ENCODE measurements around the gene FAXDC2. TPM values are rescaled to one million over a fixed set of nuclear protein-coding genes. Genes with fewer than 3 reads are reported as not detected.

The FAXDC2 gene
- polyA plus RNA-seq, 1 experiment, result 13.6 TPM

DNA sequence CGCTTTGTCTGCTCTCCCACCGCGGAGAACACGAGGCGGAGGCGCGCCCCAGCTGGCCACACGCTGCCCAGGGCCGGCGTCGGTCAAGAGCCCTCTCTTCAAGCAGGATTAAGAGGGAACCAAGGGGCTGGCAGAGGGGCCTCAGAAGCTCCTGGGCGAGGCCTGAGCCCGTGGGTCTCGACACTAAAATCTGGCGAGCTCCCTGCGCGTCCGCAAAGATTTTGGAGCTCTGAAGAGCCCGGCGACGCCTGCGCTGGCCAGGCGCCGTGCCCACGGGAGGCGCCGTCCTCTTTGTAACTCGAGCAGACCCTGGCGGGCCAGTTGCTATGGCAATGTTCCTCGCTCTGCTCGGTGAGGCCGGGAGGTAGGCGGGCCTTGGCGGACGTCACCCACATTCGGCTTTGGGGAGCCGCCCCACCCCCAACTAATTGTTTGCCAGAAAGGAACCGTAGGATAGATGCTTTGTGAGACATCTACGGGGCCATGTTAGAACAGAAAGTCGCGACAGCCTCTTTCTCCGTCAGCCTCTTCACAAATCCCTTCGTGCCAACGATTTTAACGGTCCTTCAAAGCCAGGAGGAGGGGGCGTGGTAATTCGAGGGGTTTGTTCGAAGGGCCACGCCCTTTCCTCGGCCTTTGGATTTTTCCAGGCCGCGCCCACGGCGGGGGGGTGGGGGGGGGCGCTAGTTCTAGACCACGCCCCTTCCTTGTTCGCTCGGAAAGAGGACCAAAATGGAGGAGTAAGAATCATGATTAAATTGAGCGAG lies 7.3 kb upstream of the FAXDC2 start:
- no peaks in the 10 kb centered on the region for H3K27me3 ChIP-seq (ENCODE audit: control insufficient read depth, insufficient read depth, low read length)
- DNase-seq (ENCODE audit: low read depth), result peak; percentile 76
- H3K4me3 ChIP-seq (ENCODE audit: low read depth, low read length), result peak overlapping the region; percentile 80
- no peaks in the 10 kb centered on the region for H3K36me3 ChIP-seq (ENCODE audit: control insufficient read depth, insufficient read depth, low read length)
- POLR2A ChIA-PET, result interaction anchor here (0.6 kb wide), 2 partner anchors 405 to 798 kb away, joined by 9 to 12 read pairs; no protein-coding TSS in a partner anchor
- TF ChIP-seq, protein P1, sequence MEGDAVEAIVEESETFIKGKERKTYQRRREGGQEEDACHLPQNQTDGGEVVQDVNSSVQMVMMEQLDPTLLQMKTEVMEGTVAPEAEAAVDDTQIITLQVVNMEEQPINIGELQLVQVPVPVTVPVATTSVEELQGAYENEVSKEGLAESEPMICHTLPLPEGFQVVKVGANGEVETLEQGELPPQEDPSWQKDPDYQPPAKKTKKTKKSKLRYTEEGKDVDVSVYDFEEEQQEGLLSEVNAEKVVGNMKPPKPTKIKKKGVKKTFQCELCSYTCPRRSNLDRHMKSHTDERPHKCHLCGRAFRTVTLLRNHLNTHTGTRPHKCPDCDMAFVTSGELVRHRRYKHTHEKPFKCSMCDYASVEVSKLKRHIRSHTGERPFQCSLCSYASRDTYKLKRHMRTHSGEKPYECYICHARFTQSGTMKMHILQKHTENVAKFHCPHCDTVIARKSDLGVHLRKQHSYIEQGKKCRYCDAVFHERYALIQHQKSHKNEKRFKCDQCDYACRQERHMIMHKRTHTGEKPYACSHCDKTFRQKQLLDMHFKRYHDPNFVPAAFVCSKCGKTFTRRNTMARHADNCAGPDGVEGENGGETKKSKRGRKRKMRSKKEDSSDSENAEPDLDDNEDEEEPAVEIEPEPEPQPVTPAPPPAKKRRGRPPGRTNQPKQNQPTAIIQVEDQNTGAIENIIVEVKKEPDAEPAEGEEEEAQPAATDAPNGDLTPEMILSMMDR (IDR thresholded peaks at IDR 0.05; ENCODE audit: insufficient read depth, low read depth, low read length), result 0 out of 2 replicates have a peak, but pooled peaks have one; percentile 14
- CTCF ChIA-PET, result interaction anchor here (0.9 to 1.3 kb wide), 3 partner anchors 9 to 88 kb away, joined by 3 read pairs; no protein-coding TSS in a partner anchor

DNA sequence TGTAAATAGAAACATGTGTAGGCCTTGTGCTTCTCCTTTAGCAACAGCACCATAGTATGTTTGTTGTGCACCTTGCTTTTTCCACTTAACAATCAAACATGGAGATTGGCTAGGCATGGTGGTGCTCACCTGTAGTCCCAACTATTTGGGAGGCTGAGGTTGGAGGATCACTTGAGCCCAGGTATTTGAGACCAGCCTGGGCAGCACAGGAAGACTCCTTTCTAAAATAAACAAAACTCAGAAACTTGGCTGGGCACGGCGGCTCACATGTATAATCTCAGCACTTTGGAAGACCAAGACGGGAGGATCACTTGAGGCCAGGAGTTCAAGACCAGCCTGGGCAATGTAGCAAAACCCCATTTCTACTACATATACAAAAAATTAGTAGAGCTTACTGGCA lies 948 bp upstream of the FAXDC2 start:
- ChIA-PET POLR2A (no interaction called here), CTCF (interaction anchor here (1.2 to 1.3 kb wide), 2 partner anchors 201 to 331 kb away, joined by 3 read pairs; no protein-coding TSS in a partner anchor)
- TF ChIP-seq, protein P1 (IDR thresholded peaks at IDR 0.05; ENCODE audit: insufficient read depth, low read depth, low read length), result no peak

DNA sequence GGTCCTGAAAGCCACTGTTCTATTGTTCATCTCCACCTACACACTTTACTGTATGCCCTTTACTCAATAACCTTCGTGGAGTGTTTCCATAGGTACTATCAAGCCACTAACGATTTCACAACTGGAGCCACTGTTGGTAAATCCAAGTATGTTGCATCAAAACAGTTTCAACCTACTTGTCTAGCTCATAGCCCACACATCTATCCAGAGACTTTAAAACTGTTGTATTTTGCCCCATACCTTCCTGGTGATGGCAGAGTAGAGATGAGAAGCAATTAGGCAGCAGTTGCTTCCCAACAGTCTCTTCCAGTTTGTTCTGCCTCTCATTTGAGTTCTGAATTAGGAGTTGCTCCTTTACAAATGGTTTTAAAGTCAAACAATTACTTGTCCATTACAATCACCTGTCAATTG lies 607 bp downstream of the FAXDC2 start:
- ChIA-PET POLR2A (no interaction called here), CTCF (interaction anchor here (0.7 to 1.5 kb wide), 3 partner anchors 15 to 199 kb away, joined by 3 read pairs; no protein-coding TSS in a partner anchor)
- peak overlapping the region; percentile 49 for H3K4me3 ChIP-seq (ENCODE audit: low read depth, low read length)
- no peaks in the 10 kb centered on the region for H3K36me3 ChIP-seq (ENCODE audit: control insufficient read depth, insufficient read depth, low read length)
- no peaks in the 10 kb centered on the region for H3K27me3 ChIP-seq (ENCODE audit: control insufficient read depth, insufficient read depth, low read length)
- TF ChIP-seq, protein P1 (IDR thresholded peaks at IDR 0.05; ENCODE audit: insufficient read depth, low read depth, low read length), result peak; percentile 41
- DNase-seq (ENCODE audit: low read depth), result no peak

More for the DNA sequence above, 948 bp upstream of the FAXDC2 start:
- Histone ChIP-seq H3K36me3 (ENCODE audit: control insufficient read depth, insufficient read depth, low read length) (no peaks in the 10 kb centered on the region), H3K27me3 (ENCODE audit: control insufficient read depth, insufficient read depth, low read length) (no peaks in the 10 kb centered on the region), H3K4me3 (ENCODE audit: low read depth, low read length) (no peak overlapping the region)
- DNase-seq (ENCODE audit: low read depth), result no peak

DNA sequence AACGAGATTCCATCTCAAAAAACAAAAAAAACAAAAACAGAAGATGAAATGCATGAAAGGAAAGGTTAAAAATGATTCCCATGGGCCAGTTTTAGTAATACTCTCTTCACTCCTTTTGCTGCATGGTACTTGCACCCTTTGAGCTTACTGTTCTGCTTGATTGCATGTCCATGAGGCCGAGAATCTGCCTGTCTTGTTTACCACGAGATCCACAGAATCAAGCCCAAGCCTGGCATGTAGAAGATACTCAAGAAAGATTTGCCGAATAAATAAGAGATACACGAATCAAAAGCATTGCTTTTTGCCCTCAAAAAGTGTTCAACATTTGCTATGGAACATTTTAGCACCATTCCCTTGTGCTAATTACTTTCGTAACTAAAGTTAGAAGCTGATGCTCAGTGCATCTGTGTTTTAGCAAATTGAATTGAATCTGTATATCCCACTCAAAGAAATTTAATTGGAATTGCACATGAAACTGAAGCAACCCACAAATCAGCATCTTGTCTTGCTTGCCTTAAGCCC lies 1.1 kb downstream of the FAXDC2 start:
- POLR2A ChIA-PET, result no interaction called here
- Histone ChIP-seq H3K4me3 (ENCODE audit: low read depth, low read length) (peak overlapping the region; percentile 49), H3K36me3 (ENCODE audit: control insufficient read depth, insufficient read depth, low read length) (no peaks in the 10 kb centered on the region), H3K27me3 (ENCODE audit: control insufficient read depth, insufficient read depth, low read length) (no peaks in the 10 kb centered on the region)
- CTCF ChIA-PET, result interaction anchor here (0.7 to 1.5 kb wide), 3 partner anchors 8 to 199 kb away, joined by 3 read pairs; no protein-coding TSS in a partner anchor
- TF ChIP-seq, protein P1 (IDR thresholded peaks at IDR 0.05; ENCODE audit: insufficient read depth, low read depth, low read length), result no peak
- no peak for DNase-seq (ENCODE audit: low read depth)

DNA sequence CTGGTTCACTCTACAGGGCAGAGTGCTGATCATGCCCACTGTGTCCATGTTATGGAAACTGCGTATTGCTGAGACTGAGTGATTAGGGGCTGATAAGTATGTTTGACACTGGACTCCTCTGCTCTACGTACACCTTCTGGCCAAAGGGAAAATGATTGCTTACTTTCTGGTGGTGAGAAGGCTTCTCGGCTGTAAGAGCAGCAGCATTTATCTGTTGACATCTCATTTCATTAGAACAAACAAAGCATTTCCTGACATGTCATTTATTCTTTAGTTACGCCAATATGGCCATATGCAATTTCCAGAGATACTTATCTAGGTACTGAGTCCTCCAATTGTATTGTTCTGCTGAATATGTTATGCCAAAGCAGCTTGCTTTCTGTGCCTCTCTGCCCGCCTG lies 5.6 kb downstream of the FAXDC2 start:
- Histone ChIP-seq H3K27me3 (ENCODE audit: control insufficient read depth, insufficient read depth, low read length) (no peaks in the 10 kb centered on the region), H3K36me3 (ENCODE audit: control insufficient read depth, insufficient read depth, low read length) (no peaks in the 10 kb centered on the region), H3K4me3 (ENCODE audit: low read depth, low read length) (no peak overlapping the region)
- ChIA-PET POLR2A (no interaction called here), CTCF (no interaction called here)
- TF ChIP-seq, protein P1 (IDR thresholded peaks at IDR 0.05; ENCODE audit: insufficient read depth, low read depth, low read length), result no peak
- no peak for DNase-seq (ENCODE audit: low read depth)

Measured in BJ (cell line).